K562 (cell line): Measurements from ENCODE around the gene C1QTNF2. TPM values are rescaled to one million over a fixed set of nuclear protein-coding genes. Genes with fewer than 3 reads are reported as not detected.

Experiments used
- ATF1 ChIP-seq, 2 experiments: fragments of 450-650 bp in 1 of 2; IDR thresholded peaks; 2 replicates each; pipeline ENCODE4 v1.6.1; 2016; ENCODE audit warnings: missing compliant biosample characterization in 1 of 2, missing genetic modification characterization in 1 of 2
- ATF6 ChIP-seq: sonication (generic); formaldehyde crosslinking; IDR thresholded peaks from 2 replicates; pipeline ENCODE4 v1.4.0; 2020; ENCODE audit warnings: mild to moderate bottlenecking, missing genetic modification reagents
- FOXK1 ChIP-seq: sonication (generic); formaldehyde crosslinking; IDR thresholded peaks from 2 replicates; pipeline ENCODE4 v1.8.0; 2022; ENCODE audit warnings: missing genetic modification reagents, mild to moderate bottlenecking, borderline replicate concordance
- HSF4 ChIP-seq: fragments of 250-450 bp; sonication (Bioruptor Pico); IDR thresholded peaks from 2 replicates; pipeline ENCODE4 v2.1.2; 2022; ENCODE audit warnings: mild to moderate bottlenecking, moderate library complexity, borderline replicate concordance
- MXI1 ChIP-seq: IDR thresholded peaks from 2 replicates; pipeline ENCODE4 v1.6.1; 2011; ENCODE audit warnings: low read depth, mild to moderate bottlenecking, improper control_type of control experiment, low read length
- PTRF ChIP-seq: fragments of 450-650 bp; IDR thresholded peaks from 2 replicates; pipeline ENCODE4 v1.6.1; 2016; ENCODE audit warnings: mild to moderate bottlenecking, missing genetic modification characterization, missing compliant biosample characterization
- UBTF ChIP-seq, 2 experiments: IDR thresholded peaks; 2 replicates each; pipeline ENCODE4 v1.6.1; 2012; ENCODE audit warnings: improper control_type of control experiment in 2 of 2, low read depth in 2 of 2, low read length in 2 of 2, borderline replicate concordance in 1 of 2
- ZBTB40 ChIP-seq, 2 experiments: fragments of 450-650 bp in 1 of 2; sonication (generic) in 1 of 2; formaldehyde crosslinking in 1 of 2; IDR thresholded peaks; 2 replicates each; pipeline versions ENCODE4 v1.7.1 to v1.9.0; 2016 to 2022; ENCODE audit warnings: inconsistent platforms in 1 of 2, mild to moderate bottlenecking in 1 of 2, missing genetic modification reagents in 1 of 2
- ZNF175 ChIP-seq: fragments of 200-800 bp; sonication (Bioruptor generic); IDR thresholded peaks from 2 replicates; pipeline ENCODE4 v1.6.1; 2016; ENCODE audit warnings: low read depth, mild to moderate bottlenecking, missing genetic modification characterization, missing compliant biosample characterization
- polyA plus RNA-seq, 8 experiments: library from polyadenylated mRNA; depleted of rRNA in 4 of 8; stranded (reverse) in 5 of 8; unstranded in 3 of 8; fragments of >200 nt; fragmentation: Nextera tagmentation in 2 of 8; fragmentation: Illumina TruSeq in 1 of 8; extraction: Ambion mirVana in 2 of 8; extraction: Trizol in 1 of 8; gene quantifications; 2 replicates each; pipeline versions ENCODE4 v1.2.1 to v1.2.3, GENCODE V29; 2011 to 2014; ENCODE audit warnings: inconsistent platforms in 1 of 8, missing spikeins in 1 of 8
- total RNA-seq, 7 experiments: library from RNA; depleted of rRNA in 6 of 7; stranded (reverse); fragments of >200 nt in 6 of 7; fragmentation: Illumina TruSeq in 2 of 7; extraction: Trizol in 2 of 7; gene quantifications; 2 replicates each; pipeline versions ENCODE4 v1.2.1 to v1.2.3, GENCODE V29; 2011 to 2021; ENCODE audit warnings: low replicate concordance in 1 of 7

Gene C1QTNF2
- total and polyA plus RNA-seq, 9 of the 15 experiments (the other 6 are each of a cell fraction or from before 2014, with no cell fraction given): not detected

GRCh38 chr5:160418561-160419457 is 48.4 kb upstream of the C1QTNF2 start, which contains the start of gene SLU7 (continued):
- TF ChIP-seq UBTF (IDR thresholded peaks at IDR 0.05; ENCODE audit: borderline replicate concordance in 1 of 2, low read depth in 2 of 2, low read length in 2 of 2) (peak in 1 of 2 experiments; percentile 23; a peak in 1 of 4 replicates), FOXK1 (no peak), ATF1 (CRISPR knock-in tag; IDR thresholded peaks at IDR 0.05) (no peak), ATF1 (tag; IDR thresholded peaks at IDR 0.05) (peak; percentile 77), ZNF175 (peak; percentile 48; the same call in 1 of the 2 replicates), ATF6 (CRISPR knock-in tag) (no peak), PTRF (no peak), HSF4 (CRISPR knock-in tag) (no peak), ZBTB40 (IDR thresholded peaks at IDR 0.05) (peak; percentile 92), ZBTB40 (CRISPR knock-in tag; IDR thresholded peaks at IDR 0.05) (no peak), MXI1 (0 out of 2 replicates have a peak, but pooled peaks have one; percentile 18)
